K562 (cell line): ENCODE results near the gene ANKRD33.

Source experiments
- CEBPB ChIP-seq: fragments of 450-650 bp; IDR thresholded peaks from 2 replicates; pipeline ENCODE4 v1.6.1; 2016; ENCODE audit warnings: missing genetic modification characterization, missing compliant biosample characterization
- EP300 ChIP-seq: IDR thresholded peaks from 2 replicates; pipeline ENCODE4 v1.6.1; 2012; ENCODE audit warnings: low read length, improper control_type of control experiment
- HBP1 ChIP-seq: fragments of 450-650 bp; formaldehyde crosslinking; IDR thresholded peaks from 2 replicates; pipeline ENCODE4 v1.4.0; 2022; ENCODE audit warnings: missing genetic modification characterization
- MAFK ChIP-seq: IDR thresholded peaks from 2 replicates; pipeline ENCODE4 v1.6.1; 2011; ENCODE audit warnings: low read length, improper control_type of control experiment

- TF ChIP-seq CEBPB (tag) (no peak), MAFK (no peak), HBP1 (CRISPR knock-in tag) (no peak), EP300 (no peak)
Observed at GRCh38 chr12:51907856-51908425, 20.0 kb downstream of the ANKRD33 start.
